Measurements from ENCODE around the gene TMEM18. TPM values are rescaled to one million over a fixed set of nuclear protein-coding genes. Genes with fewer than 3 reads are reported as not detected.

Gene TMEM18
- total and polyA plus RNA-seq, 2 of the 13 experiments (the other 11 are each of a cell fraction or from before 2014, with no cell fraction given): 45.9 to 49.4 TPM

GRCh38 chr2:636641-637405 is 40.4 kb downstream of the TMEM18 start (continued):
- TF ChIP-seq TRIM22 (IDR thresholded peaks at IDR 0.05) (no peak), STAT5B (CRISPR knock-in tag; IDR thresholded peaks at IDR 0.05) (no peak), ZNF746 (CRISPR knock-in tag; IDR thresholded peaks at IDR 0.05) (no peak), ONECUT2 (CRISPR knock-in tag; IDR thresholded peaks at IDR 0.05) (0 out of 2 replicates have a peak, but pooled peaks have one; percentile 28), ZNF816 (CRISPR knock-in tag; IDR thresholded peaks at IDR 0.05; ENCODE audit: borderline replicate concordance) (no peak), ZNF747 (CRISPR knock-in tag; IDR thresholded peaks at IDR 0.05; ENCODE audit: borderline replicate concordance) (no peak), NFIB (CRISPR knock-in tag; IDR thresholded peaks at IDR 0.05; ENCODE audit: borderline replicate concordance) (peak; percentile 60; the same call in 1 of the 2 replicates), ZNF761 (CRISPR knock-in tag; conservative IDR thresholded peaks at IDR 0.05) (0 out of 2 replicates have a peak, but pooled peaks have one; percentile 31), KDM2A (CRISPR knock-in tag; IDR thresholded peaks at IDR 0.05; ENCODE audit: borderline replicate concordance, low read depth) (peak; percentile 57; the same call in 1 of the 2 replicates), ZNF331 (CRISPR knock-in tag; IDR thresholded peaks at IDR 0.05) (0 out of 2 replicates have a peak, but pooled peaks have one; percentile 44), ZNF768 (CRISPR knock-in tag; IDR thresholded peaks at IDR 0.05) (peak; percentile 61; the same call in 1 of the 2 replicates), PRMT3 (CRISPR knock-in tag; IDR thresholded peaks at IDR 0.05; ENCODE audit: borderline replicate concordance, low read depth) (peak; percentile 72; the same call in 1 of the 2 replicates), CEBPB (IDR thresholded peaks at IDR 0.05; ENCODE audit: borderline replicate concordance, low read depth, low read length) (peak; percentile 19; the same call in 1 of the 2 replicates), FOXJ3 (CRISPR knock-in tag; IDR thresholded peaks at IDR 0.05; ENCODE audit: borderline replicate concordance) (0 out of 2 replicates have a peak, but pooled peaks have one; percentile 42), NFKBIZ (CRISPR knock-in tag; IDR thresholded peaks at IDR 0.05) (no peak), ZNF75D (CRISPR knock-in tag; IDR thresholded peaks at IDR 0.05; ENCODE audit: borderline replicate concordance) (0 out of 2 replicates have a peak, but pooled peaks have one; percentile 67), ETS1 (CRISPR knock-in tag; IDR thresholded peaks at IDR 0.05) (no peak), ZSCAN20 (CRISPR knock-in tag; IDR thresholded peaks at IDR 0.05; ENCODE audit: borderline replicate concordance) (0 out of 2 replicates have a peak, but pooled peaks have one; percentile 66), CC2D1A (CRISPR knock-in tag; IDR thresholded peaks at IDR 0.05) (no peak), ZNF232 (CRISPR knock-in tag; IDR thresholded peaks at IDR 0.05; ENCODE audit: borderline replicate concordance) (0 out of 2 replicates have a peak, but pooled peaks have one; percentile 61), THYN1 (CRISPR knock-in tag; IDR thresholded peaks at IDR 0.05; ENCODE audit: borderline replicate concordance, low read depth) (peak; percentile 30; the same call in 1 of the 2 replicates), ZNF598 (CRISPR knock-in tag; IDR thresholded peaks at IDR 0.05; ENCODE audit: borderline replicate concordance) (peak; percentile 88; the same call in 1 of the 2 replicates), IKZF4 (CRISPR knock-in tag; IDR thresholded peaks at IDR 0.05; ENCODE audit: borderline replicate concordance, low read depth, not compliant biosample characterization) (peak; percentile 85), CREB1 (IDR thresholded peaks at IDR 0.05) (no peak), CREB1 (CRISPR knock-in tag; IDR thresholded peaks at IDR 0.05) (no peak), IKZF1 (IDR thresholded peaks at IDR 0.05) (no peak), ZNF589 (CRISPR knock-in tag; conservative IDR thresholded peaks at IDR 0.05) (no peak), ZNF782 (CRISPR knock-in tag; IDR thresholded peaks at IDR 0.05; ENCODE audit: borderline replicate concordance) (0 out of 2 replicates have a peak, but pooled peaks have one; percentile 65), ZNF7 (CRISPR knock-in tag; IDR thresholded peaks at IDR 0.05) (no peak), AHR (CRISPR knock-in tag; IDR thresholded peaks at IDR 0.05) (no peak)

Data from HepG2 (cell line).